Stimulated activated CD8-positive, alpha-beta memory T cell treated with anti-CD3 and anti-CD28 coated beads, Interleukin-4, amount 100 ng/mL, for 4 hours (primary cell): ENCODE measurements around the gene ENTPD3.

ENCODE experiments used
- DNase-seq, 2 donors: peaks; one replicate each; pipeline ENCODE4 v3.0.0-alpha.2; 2020; ENCODE audit warnings: low read depth in 2 of 2, low spot score in 1 of 2

Gene ENTPD3

GRCh38 chr3:40404591-40405198 lies 17.7 kb downstream of the ENTPD3 start:
- no peak for DNase-seq

DNA sequence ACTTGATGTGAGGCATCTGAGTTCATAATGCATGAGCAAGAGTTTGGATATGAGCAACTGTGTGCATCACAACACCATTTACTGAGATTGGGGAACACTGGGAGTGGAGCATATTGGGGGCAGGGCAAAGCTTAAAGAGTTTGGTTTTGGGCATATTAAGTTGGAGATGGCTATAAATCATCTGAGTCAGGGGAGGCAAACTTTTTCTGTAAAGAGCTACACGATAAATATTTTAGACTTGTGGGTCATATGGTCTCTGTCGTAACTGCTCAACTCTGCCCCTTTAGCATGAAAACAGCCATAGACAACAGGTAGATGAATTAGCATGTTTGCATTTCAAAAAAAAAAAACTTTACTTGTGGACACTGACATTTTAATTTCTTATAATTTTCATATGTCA lies 20.0 kb downstream of the ENTPD3 start:
- DNase-seq, result no peak

- DNase-seq, result no peak
Measured at GRCh38 chr3:40407611-40408010, 20.6 kb downstream of the ENTPD3 start.

GRCh38 chr3:40414270-40414669 lies 27.3 kb downstream of the ENTPD3 start:
- no peak for DNase-seq

- no peak for DNase-seq
Measured at GRCh38 chr3:40417845-40418543, 31.0 kb downstream of the ENTPD3 start.

GRCh38 chr3:40422861-40423260 lies 35.9 kb downstream of the ENTPD3 start:
- DNase-seq, result no peak

DNA sequence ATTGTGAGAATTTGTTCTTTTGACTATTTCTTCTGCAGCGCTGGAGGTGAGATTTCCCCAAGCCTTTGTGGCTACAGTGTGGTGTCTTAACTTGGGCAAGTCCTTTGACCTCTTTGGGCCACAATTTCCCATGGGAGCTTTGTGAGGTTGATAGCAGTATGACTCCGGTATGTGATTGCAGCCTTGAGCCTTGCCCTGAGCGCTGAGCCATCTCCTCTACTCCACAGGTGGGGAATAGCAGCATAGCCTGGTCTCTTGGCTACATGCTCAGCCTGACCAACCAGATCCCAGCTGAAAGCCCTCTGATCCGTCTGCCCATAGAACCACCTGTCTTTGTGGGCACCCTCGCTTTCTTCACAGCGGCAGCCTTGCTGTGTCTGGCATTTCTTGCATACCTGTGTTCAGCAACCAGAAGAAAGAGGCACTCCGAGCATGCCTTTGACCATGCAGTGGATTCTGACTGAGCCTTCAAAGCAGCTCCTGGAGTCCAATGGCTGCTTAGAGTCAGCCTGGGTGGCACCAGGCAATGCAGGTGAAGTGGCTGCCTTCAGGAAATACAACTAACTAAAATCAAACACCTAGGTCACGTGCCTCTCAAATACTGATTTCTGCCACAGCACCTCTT lies 40.2 kb downstream of the ENTPD3 start:
- no peak for DNase-seq

- DNase-seq, result no peak
Measured at GRCh38 chr3:40432793-40433192, 45.8 kb downstream of the ENTPD3 start.

DNA sequence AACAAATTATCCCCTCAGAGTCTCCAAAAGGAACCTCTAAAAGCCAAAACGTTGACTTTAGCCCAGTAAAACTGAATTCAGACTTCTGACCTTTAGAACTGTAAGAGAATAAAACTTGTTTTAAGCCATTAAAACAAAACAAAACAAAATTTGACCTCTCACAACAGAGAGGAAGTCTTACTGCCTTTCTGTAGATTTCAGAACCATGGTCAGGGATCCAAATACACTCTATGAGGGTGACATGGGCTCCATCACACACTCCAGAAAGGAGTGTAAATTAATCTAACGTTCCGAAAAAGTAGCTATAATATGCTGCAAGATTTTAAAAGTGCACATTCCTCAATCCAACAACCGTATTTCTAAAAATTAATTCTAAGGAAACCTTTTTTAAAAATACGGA lies 50.9 kb downstream of the ENTPD3 start:
- no peak for DNase-seq

- DNase-seq, result no peak
Measured at GRCh38 chr3:40445062-40445461, 58.1 kb downstream of the ENTPD3 start.

DNA sequence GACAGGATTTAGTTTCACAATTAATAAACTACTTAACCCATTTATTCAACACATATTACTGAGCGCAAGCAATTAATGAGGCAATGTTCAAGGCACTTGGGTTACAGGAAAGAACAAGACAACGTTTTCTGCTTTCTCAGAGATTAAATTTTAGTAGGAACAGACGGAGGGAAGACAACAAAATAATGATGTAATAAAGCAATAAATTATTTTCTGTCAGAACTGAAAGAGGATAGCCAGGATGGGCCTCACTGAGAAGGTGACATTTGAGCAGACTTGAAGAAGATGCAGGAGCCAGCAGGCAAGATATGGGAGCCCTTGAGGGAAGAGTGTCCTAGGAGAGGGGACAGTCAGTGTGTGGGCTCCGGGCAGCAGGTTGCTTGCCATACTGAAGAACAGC lies 58.9 kb downstream of the ENTPD3 start:
- DNase-seq, result no peak

- no peak for DNase-seq
Measured at GRCh38 chr3:40450438-40450837, 63.5 kb downstream of the ENTPD3 start.

DNA sequence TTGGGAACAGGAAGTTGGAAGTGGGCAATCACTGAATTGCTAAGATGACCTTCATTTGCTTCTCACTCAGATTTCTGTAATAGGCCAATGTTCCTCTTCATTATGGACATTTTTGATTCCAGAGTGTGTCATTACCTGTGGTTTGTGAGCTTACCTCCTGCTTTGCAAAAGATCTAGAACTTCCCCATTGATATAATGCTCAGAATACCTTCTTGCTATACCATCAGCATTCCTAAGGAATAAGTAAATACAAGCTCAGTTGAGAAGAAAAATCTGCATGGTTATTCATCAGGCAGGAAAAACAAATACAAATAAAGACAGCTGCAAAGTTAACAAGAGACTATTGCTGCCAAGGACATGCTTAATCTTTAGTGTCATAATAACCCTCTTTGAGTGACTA lies 64.6 kb downstream of the ENTPD3 start:
- DNase-seq, result no peak

DNA sequence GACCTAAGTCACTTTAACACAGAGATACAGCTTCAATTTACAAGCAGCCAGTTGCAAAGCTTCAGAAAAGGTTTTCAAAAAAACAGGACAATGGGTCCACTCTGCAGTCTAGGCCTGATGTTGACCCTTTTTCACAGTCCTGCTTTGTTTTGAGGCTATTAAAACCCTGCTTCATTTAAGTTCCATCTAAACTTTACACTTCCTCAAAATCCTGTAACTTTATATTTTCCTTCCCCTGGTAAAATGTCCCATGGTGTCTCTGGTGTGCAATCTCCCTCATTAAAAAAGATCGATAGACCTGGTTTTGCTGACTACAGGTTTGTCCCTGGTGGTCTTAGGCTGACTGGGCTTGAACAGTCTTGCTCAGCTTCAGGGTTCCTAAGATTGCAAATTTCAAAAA lies 65.1 kb downstream of the ENTPD3 start:
- no peak for DNase-seq

DNA sequence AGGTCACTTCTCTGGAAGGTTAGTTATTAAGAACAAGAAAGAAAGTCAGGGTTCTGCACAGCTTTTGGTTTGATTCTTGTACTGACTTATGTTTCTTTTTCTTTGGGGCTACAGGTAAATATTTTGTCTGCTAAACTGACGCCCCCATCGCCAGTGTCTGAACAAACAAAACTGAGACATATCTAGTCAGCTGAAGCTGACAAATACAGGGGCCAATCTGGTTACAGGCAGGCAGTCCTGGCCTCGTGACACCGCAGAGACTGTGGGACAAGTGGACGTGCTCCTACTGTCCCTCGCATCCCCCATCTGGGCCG lies 65.5 kb downstream of the ENTPD3 start:
- no peak for DNase-seq

DNA sequence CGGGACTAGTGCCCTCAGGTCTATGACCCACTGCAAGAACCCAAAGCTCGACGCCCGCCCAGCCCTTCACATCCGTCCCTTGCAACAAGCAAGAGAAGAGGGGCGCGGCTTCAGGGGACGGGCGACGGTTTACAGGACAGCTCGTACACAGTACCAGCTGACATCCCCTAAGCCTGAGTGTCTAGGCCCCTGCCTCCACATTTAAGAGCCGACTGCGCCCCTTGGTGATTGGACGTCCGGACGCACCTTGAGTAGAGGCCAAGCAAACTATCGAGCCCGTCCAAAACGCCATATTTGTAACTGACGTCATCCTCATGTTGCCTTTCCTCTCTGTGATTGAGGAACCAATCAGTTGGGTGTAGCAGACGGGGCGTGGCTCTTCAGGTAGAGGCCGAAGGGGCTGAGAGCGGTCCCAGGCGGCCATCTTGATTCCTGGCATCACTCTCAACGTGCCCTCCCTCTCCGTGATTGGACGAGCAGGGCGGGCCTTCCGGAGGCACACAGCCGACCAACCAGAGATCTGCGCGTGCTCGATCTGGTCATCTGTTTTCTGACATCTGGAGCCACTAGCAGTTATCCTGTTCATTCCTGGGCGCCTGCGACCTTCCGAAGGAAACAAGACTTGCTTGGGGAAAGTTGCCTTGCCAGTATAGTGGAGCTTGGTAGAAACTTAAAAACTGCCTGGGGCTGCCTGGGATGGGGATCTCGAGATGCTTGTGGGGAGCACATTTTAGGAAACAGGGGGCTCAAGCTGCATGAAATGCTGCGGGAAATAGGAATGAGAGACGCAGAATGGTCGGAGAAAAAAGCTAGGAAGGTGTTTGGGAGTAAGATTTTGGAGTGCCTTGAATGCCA lies 66.1 kb downstream of the ENTPD3 start:
- DNase-seq, result peak; percentile 81 to 94

DNA sequence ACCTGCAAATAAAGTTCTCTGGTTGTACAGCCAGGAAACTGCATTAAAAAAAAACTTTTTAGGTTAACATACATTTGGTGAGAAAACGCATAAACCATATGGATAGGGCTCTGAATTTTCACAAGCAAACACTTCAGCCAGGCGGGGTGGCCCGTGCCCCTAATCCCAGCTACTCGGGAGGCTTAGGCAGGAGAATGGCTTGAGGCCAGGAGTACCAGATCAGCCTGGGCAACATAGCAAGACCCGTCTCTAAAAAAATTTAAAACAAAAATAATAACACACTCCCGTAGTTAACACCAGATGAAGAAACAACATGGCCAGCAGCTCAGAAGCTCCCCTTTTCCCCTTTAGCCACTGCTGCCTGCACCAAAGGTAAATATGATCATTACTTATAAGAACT lies 66.9 kb downstream of the ENTPD3 start:
- no peak for DNase-seq

GRCh38 chr3:40455328-40455727 lies 68.3 kb downstream of the ENTPD3 start:
- no peak for DNase-seq

GRCh38 chr3:40456279-40456939 lies 69.4 kb downstream of the ENTPD3 start:
- no peak for DNase-seq

- DNase-seq, result peak; percentile 91
Measured at GRCh38 chr3:40456940-40457823, 70.2 kb downstream of the ENTPD3 start, which contains the start of gene RPL14. TSS of gene RPL14 (plus strand) at chr3:40457339. CDS start at chr3:40457472, 133 bp downstream.
